Activated CD4-positive, alpha-beta T cell treated with anti-CD3 and anti-CD28 coated beads for 36 hours (primary cell): ENCODE measurements around the gene ADARB2. TPM values are rescaled to one million over a fixed set of nuclear protein-coding genes. Genes with fewer than 3 reads are reported as not detected.

Experiments used
- ATAC-seq: fragments of 200-7000 bp; cut with Tn5 transposase; one replicate; pipeline ENCODE4 v1.10.0; 2021; ENCODE audit warnings: mild to moderate bottlenecking, moderate library complexity
- CTCF ChIA-PET: fragments of 350-600 bp; sonication (Branson Sonifier 250); formaldehyde crosslinking; loops from one replicate; lab custom pipeline; 2021; ENCODE audit warnings: antibody characterized with exemption; lab: Charles Lee
- POLR2A ChIA-PET: fragments of 350-600 bp; sonication (Branson Sonifier 250); formaldehyde crosslinking; loops from one replicate; lab custom pipeline; 2021; ENCODE audit warnings: antibody characterized with exemption, inconsistent platforms; lab: Charles Lee
- DNase-seq: peaks from one replicate; pipeline ENCODE4 v3.0.0-alpha.2; 2020
- H3K27ac Mint-ChIP-seq: one replicate; pipeline ENCODE4 v1.8.0; 2021; ENCODE audit warnings: mixed read lengths
- H3K27me3 Mint-ChIP-seq: one replicate; pipeline ENCODE4 v1.8.0; 2021; ENCODE audit warnings: mixed read lengths
- H3K36me3 Mint-ChIP-seq: one replicate; pipeline ENCODE4 v1.8.0; 2021; ENCODE audit warnings: low read depth, mixed read lengths
- H3K4me1 Mint-ChIP-seq: one replicate; pipeline ENCODE4 v1.8.0; 2021; ENCODE audit warnings: mixed read lengths
- H3K4me3 Mint-ChIP-seq: one replicate; pipeline ENCODE4 v1.8.0; 2021; ENCODE audit warnings: mild to moderate bottlenecking, moderate library complexity, mixed read lengths
- H3K9me3 Mint-ChIP-seq: one replicate; pipeline ENCODE4 v1.8.0; 2021; ENCODE audit warnings: low read depth, mixed read lengths
- intact Hi-C, 2 experiments: fragments of 100-400 bp; cut with DNase I in 1 of 2; cut with micrococcal nuclease in 1 of 2; formaldehyde crosslinking; loops; one replicate each; pipeline versions ENCODE4 v1.14.2 to v1.15.1; 2022 to 2024; cut with DNase I, micrococcal nuclease
- total RNA-seq, 2 experiments: library from RNA; stranded (reverse); gene quantifications; one replicate each; pipeline ENCODE4 v1.2.3, GENCODE V29; 2021

ADARB2 gene
- total RNA-seq, 2 experiments from 2014 or later, result not detected

- DNase-seq (no peak), ATAC-seq (no peak)
- H3K9me3 Mint-ChIP-seq, result no peaks in the 10 kb centered on the region
- H3K27ac Mint-ChIP-seq, result no peak overlapping the region
- CTCF ChIA-PET, result no interaction called here
- H3K27me3 Mint-ChIP-seq, result no peaks in the 10 kb centered on the region
- no peaks in the 10 kb centered on the region for H3K36me3 Mint-ChIP-seq
- no peak overlapping the region for H3K4me3 Mint-ChIP-seq
- POLR2A ChIA-PET, result no interaction called here
- intact Hi-C loops, result no loop called here
- no peaks in the 10 kb centered on the region for H3K4me1 Mint-ChIP-seq
These were observed 533.6 kb downstream of the ADARB2 start for GRCh38 chr10:1203704-1204103.

- ChIA-PET CTCF (interaction anchor here (0.7 kb wide), 1 partner anchor 443 kb away, joined by 3 read pairs; no protein-coding TSS in a partner anchor), POLR2A (no interaction called here)
- Mint-ChIP-seq H3K4me1 (no peaks in the 10 kb centered on the region), H3K27ac (no peak overlapping the region), H3K9me3 (no peaks in the 10 kb centered on the region), H3K27me3 (no peaks in the 10 kb centered on the region), H3K36me3 (no peaks in the 10 kb centered on the region), H3K4me3 (no peak overlapping the region)
- DNase-seq (no peak), ATAC-seq (no peak)
- intact Hi-C loops, result no loop called here
These were observed 534.1 kb downstream of the ADARB2 start for GRCh38 chr10:1203216-1203615.

- intact Hi-C loops, result no loop called here
- Mint-ChIP-seq H3K27me3 (no peaks in the 10 kb centered on the region), H3K9me3 (no peaks in the 10 kb centered on the region), H3K36me3 (no peaks in the 10 kb centered on the region), H3K4me1 (no peaks in the 10 kb centered on the region), H3K4me3 (no peak overlapping the region), H3K27ac (no peak overlapping the region)
- CTCF ChIA-PET, result interaction anchor here (0.7 kb wide), 1 partner anchor 443 kb away, joined by 3 read pairs; no protein-coding TSS in a partner anchor
- POLR2A ChIA-PET, result no interaction called here
- DNase-seq, result no peak
- no peak for ATAC-seq
These were observed 535.0 kb downstream of the ADARB2 start for GRCh38 chr10:1202343-1202742.

DNA sequence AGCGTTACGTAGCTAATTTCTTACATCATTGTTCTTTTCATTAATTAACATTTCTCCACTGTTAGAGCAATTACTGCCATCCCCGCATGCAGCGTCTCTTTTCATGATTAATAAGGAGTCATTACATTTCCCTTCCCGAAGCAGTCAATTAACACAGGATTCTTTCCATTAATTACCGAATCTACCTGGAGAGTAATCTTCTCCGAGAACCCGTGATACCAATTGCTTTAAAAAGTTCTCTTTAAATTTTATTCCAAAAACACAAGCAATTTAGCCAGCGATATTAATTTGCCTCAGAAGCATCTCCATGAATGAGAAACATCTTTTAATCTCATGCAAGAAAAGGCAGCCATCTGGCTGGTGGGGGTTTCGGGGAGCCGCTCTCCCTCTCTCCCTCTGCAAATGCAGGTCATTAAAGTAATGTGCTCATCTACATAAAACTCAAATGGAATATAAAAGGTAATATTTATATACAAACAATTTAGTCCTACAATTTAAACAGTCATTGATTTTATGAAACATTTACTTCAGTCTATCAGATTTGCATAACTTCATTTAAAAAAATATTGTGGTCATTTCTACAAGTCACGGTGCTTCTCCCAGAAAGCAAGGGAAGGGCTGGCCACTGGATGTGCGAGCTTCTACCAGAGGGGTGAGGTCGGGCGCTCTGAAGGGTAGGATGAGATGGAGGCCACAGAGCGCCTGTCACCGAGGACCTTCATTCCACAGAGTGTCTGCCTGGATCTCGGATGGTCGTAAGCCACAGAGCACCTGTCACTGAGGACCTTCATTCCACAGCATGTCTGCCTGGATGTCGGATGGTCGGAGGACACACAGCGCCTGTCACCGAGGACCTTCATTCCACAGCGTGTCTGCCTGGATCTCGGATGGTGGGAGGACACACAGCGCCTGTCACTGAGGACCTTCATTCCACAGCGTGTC, 536.2 kb downstream of the ADARB2 start:
- ATAC-seq (no peak), DNase-seq (no peak)
- H3K27me3 Mint-ChIP-seq, result no peaks in the 10 kb centered on the region
- H3K4me3 Mint-ChIP-seq, result no peak overlapping the region
- H3K4me1 Mint-ChIP-seq, result no peaks in the 10 kb centered on the region
- intact Hi-C loops, result no loop called here
- ChIA-PET CTCF (no interaction called here), POLR2A (no interaction called here)
- no peaks in the 10 kb centered on the region for H3K36me3 Mint-ChIP-seq
- H3K9me3 Mint-ChIP-seq, result no peaks in the 10 kb centered on the region
- no peak overlapping the region for H3K27ac Mint-ChIP-seq

DNA sequence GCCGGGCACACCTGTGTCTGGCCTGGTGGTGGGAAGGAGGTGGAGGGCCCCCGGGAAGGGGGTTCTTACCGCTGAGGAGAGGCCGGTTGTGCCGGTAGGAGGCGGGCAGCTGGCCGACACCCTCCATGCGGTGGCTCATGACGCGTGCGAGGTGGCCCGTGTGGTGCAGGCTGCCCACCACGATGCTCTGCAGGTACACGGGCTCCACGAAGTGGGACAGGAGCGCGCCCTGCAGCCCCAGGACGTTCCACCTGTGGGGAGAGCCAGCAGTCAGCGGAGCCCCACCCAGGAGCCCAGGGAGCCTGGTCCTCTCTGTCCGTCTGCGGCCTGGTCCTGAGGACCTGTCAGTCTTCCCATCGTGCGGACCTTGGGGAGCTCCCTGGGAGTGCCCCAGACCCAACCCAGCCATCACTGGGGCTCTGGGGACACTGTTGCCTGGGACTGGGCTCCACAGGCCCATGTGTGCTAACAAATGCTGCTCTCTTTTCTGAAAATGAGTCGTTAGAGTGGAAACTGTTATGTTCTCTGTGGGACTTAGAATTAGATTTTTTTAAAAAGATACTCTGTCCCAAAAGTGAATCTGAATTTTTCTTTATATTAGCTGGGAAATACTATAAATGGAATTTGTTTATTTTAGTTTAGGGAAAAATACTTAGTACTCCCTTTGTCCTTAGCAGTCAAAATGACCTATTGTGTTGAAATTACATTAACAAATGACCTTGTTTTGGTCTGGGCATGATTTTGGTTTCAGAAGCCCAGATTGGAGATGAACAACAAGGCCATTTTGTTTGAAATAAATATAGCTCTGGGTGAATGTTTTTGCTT, 537.2 kb downstream of the ADARB2 start:
- no peak for ATAC-seq
- POLR2A ChIA-PET, result no interaction called here

DNA sequence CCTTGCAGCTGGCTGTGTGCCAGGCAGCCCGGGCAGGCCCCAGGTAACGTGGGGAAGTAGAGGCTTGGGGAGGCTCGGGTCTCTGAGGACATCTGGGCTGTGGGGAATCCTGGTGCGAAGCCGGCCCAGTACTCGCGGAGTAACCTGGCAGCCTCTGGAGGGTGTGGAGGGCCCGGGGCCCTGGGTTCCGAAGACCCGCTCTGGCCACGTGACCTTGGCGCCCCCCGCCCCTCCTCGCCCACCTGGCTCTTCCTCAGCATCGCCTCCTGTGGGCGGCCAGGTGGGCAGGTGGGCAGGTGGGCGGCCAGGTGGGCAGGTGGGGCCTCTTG, 538.0 kb downstream of the ADARB2 start:
- H3K36me3 Mint-ChIP-seq, result no peaks in the 10 kb centered on the region
- H3K9me3 Mint-ChIP-seq, result no peaks in the 10 kb centered on the region
- intact Hi-C loops, result no loop called here
- POLR2A ChIA-PET, result no interaction called here
- H3K27ac Mint-ChIP-seq, result no peak overlapping the region
- no peaks in the 10 kb centered on the region for H3K4me1 Mint-ChIP-seq
- CTCF ChIA-PET, result no interaction called here
- H3K27me3 Mint-ChIP-seq, result no peaks in the 10 kb centered on the region
- DNase-seq (no peak), ATAC-seq (no peak)
- H3K4me3 Mint-ChIP-seq, result no peak overlapping the region

More for the DNA sequence above, 537.2 kb downstream of the ADARB2 start:
- H3K9me3 Mint-ChIP-seq, result no peaks in the 10 kb centered on the region
- no peak for DNase-seq
- CTCF ChIA-PET, result no interaction called here
- no peak overlapping the region for H3K4me3 Mint-ChIP-seq
- no peaks in the 10 kb centered on the region for H3K27me3 Mint-ChIP-seq
- H3K27ac Mint-ChIP-seq, result no peak overlapping the region
- intact Hi-C loops, result no loop called here
- H3K36me3 Mint-ChIP-seq, result no peaks in the 10 kb centered on the region
- H3K4me1 Mint-ChIP-seq, result no peaks in the 10 kb centered on the region

DNA sequence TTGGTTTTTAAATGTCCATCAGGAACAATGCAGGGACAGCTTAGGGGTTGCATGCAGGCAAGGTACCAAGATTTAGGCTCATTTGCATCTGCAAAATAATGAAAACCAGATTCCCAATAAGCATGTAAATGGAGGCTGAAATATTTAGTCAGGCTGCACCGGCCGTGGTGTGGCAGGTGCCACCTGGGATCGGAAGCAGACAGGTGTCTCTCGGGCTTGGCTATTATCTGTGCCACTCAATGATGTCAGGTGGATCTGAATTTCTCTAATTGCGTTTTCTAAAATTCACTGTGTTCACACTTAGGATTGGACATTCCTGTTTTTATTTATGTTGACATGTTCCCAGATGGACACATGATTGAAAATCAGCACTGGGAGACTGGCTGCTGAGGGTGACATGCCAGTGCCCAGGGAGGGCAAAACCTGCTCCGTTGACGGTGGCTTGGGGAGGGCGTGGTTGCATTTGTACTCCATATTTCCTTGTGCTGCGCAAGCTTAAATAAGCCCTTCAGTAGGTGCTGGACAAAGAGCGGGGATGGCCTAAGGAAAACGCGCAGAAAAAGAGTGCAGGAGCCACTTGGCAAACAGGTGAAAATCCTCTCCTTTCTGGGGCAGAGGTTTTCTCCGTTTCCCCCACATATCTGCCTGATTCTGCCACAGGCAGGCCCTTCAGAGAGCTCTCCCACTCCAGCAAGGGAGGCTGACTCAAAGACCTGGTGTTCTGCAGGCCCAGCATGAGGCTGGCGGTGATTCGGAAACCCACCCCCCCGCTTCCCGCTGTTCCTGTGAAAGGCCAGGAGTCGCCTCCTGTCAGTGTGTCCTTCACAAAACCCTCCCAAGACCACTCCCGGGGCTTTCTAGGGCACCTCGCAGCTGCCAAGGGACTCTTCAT, 538.6 kb downstream of the ADARB2 start:
- Mint-ChIP-seq H3K27me3 (no peaks in the 10 kb centered on the region), H3K27ac (no peak overlapping the region), H3K9me3 (no peaks in the 10 kb centered on the region), H3K36me3 (no peaks in the 10 kb centered on the region), H3K4me1 (peaks cover 3% of the 10 kb centered on the region), H3K4me3 (no peak overlapping the region)
- CTCF ChIA-PET, result no interaction called here
- intact Hi-C loops, result no loop called here
- POLR2A ChIA-PET, result no interaction called here
- DNase-seq, result no peak
- no peak for ATAC-seq

GRCh38 chr10:1197384-1197783, 539.9 kb downstream of the ADARB2 start:
- Mint-ChIP-seq H3K27me3 (no peaks in the 10 kb centered on the region), H3K36me3 (no peaks in the 10 kb centered on the region), H3K4me3 (no peak overlapping the region), H3K4me1 (peaks cover 11% of the 10 kb centered on the region), H3K9me3 (no peaks in the 10 kb centered on the region), H3K27ac (no peak overlapping the region)
- CTCF ChIA-PET, result no interaction called here
- POLR2A ChIA-PET, result interaction anchor here (0.5 to 0.8 kb wide), 2 partner anchors 24 to 391 kb away, joined by 3 to 5 read pairs; no protein-coding TSS in a partner anchor
- ATAC-seq, result no peak
- no peak for DNase-seq
- intact Hi-C loops, result no loop called here

GRCh38 chr10:1196656-1197055, 540.7 kb downstream of the ADARB2 start:
- ATAC-seq, result no peak
- CTCF ChIA-PET, result no interaction called here
- H3K27ac Mint-ChIP-seq, result no peak overlapping the region
- POLR2A ChIA-PET, result interaction anchor here (0.5 to 0.8 kb wide), 2 partner anchors 23 to 390 kb away, joined by 3 to 5 read pairs; no protein-coding TSS in a partner anchor
- no peaks in the 10 kb centered on the region for H3K27me3 Mint-ChIP-seq
- intact Hi-C loops, result no loop called here
- peaks cover 11% of the 10 kb centered on the region for H3K4me1 Mint-ChIP-seq
- H3K9me3 Mint-ChIP-seq, result no peaks in the 10 kb centered on the region
- no peaks in the 10 kb centered on the region for H3K36me3 Mint-ChIP-seq
- no peak for DNase-seq
- no peak overlapping the region for H3K4me3 Mint-ChIP-seq

DNA sequence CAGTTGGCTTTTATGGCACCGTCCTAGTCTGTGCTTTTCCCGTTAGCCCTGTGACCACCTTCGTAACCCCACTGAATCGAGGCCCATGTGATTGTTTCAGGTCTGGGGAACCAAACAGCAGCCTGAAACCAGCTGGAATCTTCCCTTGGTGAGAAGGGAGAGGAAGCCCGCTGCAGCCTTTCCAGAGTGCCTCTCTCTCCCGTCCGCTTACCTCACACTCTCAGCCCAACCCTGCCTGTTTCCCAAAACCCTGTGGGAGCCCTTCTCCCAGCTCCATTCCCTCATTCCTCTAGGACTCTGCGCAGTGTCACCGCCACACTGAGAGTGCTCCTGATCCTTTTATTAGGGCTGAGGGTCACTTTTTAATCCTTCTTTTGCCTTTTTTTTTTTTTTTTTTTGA, 541.5 kb downstream of the ADARB2 start:
- no peak for DNase-seq
- intact Hi-C loops, result no loop called here
- Mint-ChIP-seq H3K4me3 (no peak overlapping the region), H3K9me3 (no peaks in the 10 kb centered on the region), H3K27me3 (no peaks in the 10 kb centered on the region), H3K4me1 (peaks cover 11% of the 10 kb centered on the region), H3K36me3 (no peaks in the 10 kb centered on the region), H3K27ac (no peak overlapping the region)
- ChIA-PET POLR2A (no interaction called here), CTCF (no interaction called here)
- no peak for ATAC-seq

DNA sequence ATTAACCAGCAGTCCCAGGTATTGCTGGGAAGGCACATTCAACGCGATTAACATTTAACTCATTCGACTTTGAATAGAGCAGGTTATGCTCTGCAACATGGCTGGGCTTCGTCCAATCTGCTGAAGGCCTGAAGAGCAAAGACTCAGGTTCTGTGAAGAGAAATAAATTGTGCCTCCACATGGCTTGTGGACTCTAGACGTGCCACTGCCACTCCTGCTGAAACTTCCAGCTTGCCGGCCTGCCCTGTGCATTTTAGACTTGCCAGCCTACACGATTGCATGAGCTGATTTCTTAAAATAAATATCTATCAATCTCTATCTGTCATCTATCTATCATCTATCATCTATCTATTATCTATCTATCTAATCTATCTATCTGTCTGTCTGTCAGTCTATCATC, 543.2 kb downstream of the ADARB2 start:
- no peaks in the 10 kb centered on the region for H3K36me3 Mint-ChIP-seq
- H3K27ac Mint-ChIP-seq, result no peak overlapping the region
- peaks cover 11% of the 10 kb centered on the region for H3K4me1 Mint-ChIP-seq
- H3K27me3 Mint-ChIP-seq, result no peaks in the 10 kb centered on the region
- intact Hi-C loops, result no loop called here
- POLR2A ChIA-PET, result no interaction called here
- ATAC-seq (no peak), DNase-seq (no peak)
- no peaks in the 10 kb centered on the region for H3K9me3 Mint-ChIP-seq
- H3K4me3 Mint-ChIP-seq, result no peak overlapping the region
- CTCF ChIA-PET, result no interaction called here
